Measurements from ENCODE around the gene OLFML2B. TPM values are rescaled to one million over a fixed set of nuclear protein-coding genes. Genes with fewer than 3 reads are reported as not detected.

Gene OLFML2B
- total RNA-seq, 1 donor from 2014 or later = 17.5 TPM

GRCh38 chr1:161948435-161948834, 75.2 kb downstream of the OLFML2B start:
- ATAC-seq = no peak
- intact Hi-C loops (cut with DNase I) = no loop called here
- DNase-seq = no peak
- no peak for TF ChIP-seq CTCF (IDR thresholded peaks at IDR 0.05)
- no peak overlapping the region for H3K27ac ChIP-seq
- H3K4me1 ChIP-seq = peaks cover 5% of the 10 kb centered on the region
- H3K4me3 ChIP-seq = no peak overlapping the region
- H3K27me3 ChIP-seq = no peaks in the 10 kb centered on the region
- H3K9me3 ChIP-seq = no peaks in the 10 kb centered on the region
- peaks cover 8% of the 10 kb centered on the region for H3K36me3 ChIP-seq

- Histone ChIP-seq H3K4me3 (no peak overlapping the region), H3K36me3 (peaks cover 14% of the 10 kb centered on the region), H3K9me3 (no peaks in the 10 kb centered on the region), H3K4me1 (peaks cover 5% of the 10 kb centered on the region), H3K27me3 (no peaks in the 10 kb centered on the region), H3K27ac (no peak overlapping the region)
- intact Hi-C loops (cut with DNase I) = no loop called here
- no peak for TF ChIP-seq CTCF (IDR thresholded peaks at IDR 0.05)
- no peak for ATAC-seq
- no peak for DNase-seq
Measured at GRCh38 chr1:161946071-161946987, 77.3 kb downstream of the OLFML2B start.

GRCh38 chr1:161945306-161946060, 78.2 kb downstream of the OLFML2B start:
- DNase-seq (no peak), ATAC-seq (no peak)
- Histone ChIP-seq H3K27me3 (no peaks in the 10 kb centered on the region), H3K36me3 (peaks cover 14% of the 10 kb centered on the region), H3K9me3 (no peaks in the 10 kb centered on the region), H3K4me3 (no peak overlapping the region), H3K4me1 (peaks cover 5% of the 10 kb centered on the region), H3K27ac (no peak overlapping the region)
- TF ChIP-seq CTCF (IDR thresholded peaks at IDR 0.05) = no peak
- intact Hi-C loops (cut with DNase I) = no loop called here

- Histone ChIP-seq H3K4me3 (no peak overlapping the region), H3K27me3 (no peaks in the 10 kb centered on the region), H3K36me3 (peaks cover 20% of the 10 kb centered on the region), H3K27ac (no peak overlapping the region), H3K4me1 (peaks cover under 1% of the 10 kb centered on the region), H3K9me3 (no peaks in the 10 kb centered on the region)
- intact Hi-C loops (cut with DNase I) = no loop called here
- DNase-seq = no peak
- no peak for ATAC-seq
- no peak for TF ChIP-seq CTCF (IDR thresholded peaks at IDR 0.05)
Measured at GRCh38 chr1:161944381-161944780, 79.3 kb downstream of the OLFML2B start.

GRCh38 chr1:161943737-161944136, 79.9 kb downstream of the OLFML2B start:
- intact Hi-C loops (cut with DNase I) = no loop called here
- peaks cover 20% of the 10 kb centered on the region for H3K36me3 ChIP-seq
- no peak overlapping the region for H3K27ac ChIP-seq
- no peak for TF ChIP-seq CTCF (IDR thresholded peaks at IDR 0.05)
- no peaks in the 10 kb centered on the region for H3K27me3 ChIP-seq
- H3K4me3 ChIP-seq = no peak overlapping the region
- no peak for DNase-seq
- no peaks in the 10 kb centered on the region for H3K9me3 ChIP-seq
- no peak for ATAC-seq
- no peaks in the 10 kb centered on the region for H3K4me1 ChIP-seq

Measured in upper lobe of right lung (tissue), 1 donor.